GM18508 (cell line): ENCODE measurements around the gene TANK.
A peak's percentile ranks its signal among the peaks of the same experiment; 100 is the strongest.

Experiments used
- ATAC-seq: cut with Tn5 transposase; IDR thresholded peaks from one replicate; pipeline ENCODE4 v1.9.1; 2021; ENCODE audit warnings: moderate number of reproducible peaks; ENCODE audit not compliant: insufficient read depth, unreplicated experiment

Gene TANK

DNA sequence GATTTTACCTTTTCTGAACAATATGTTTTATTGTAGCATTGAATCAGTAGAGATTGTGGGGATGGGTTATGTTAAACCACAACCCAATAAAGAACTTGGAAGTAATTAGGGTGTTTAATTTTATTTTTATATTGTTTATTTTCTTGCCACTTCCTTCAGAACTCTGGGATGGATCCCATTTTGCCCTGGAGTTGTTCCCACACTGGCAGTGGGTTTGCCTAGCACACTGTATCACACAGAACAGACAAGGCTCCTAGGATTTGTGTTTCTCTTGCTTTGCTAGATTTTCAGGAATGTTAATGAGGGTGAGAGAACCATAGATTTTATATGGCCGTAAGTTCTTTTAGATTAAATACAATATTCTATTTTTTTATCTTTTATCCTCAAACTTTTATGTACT, 59.0 kb downstream of the TANK start:
- no peak for ATAC-seq

DNA sequence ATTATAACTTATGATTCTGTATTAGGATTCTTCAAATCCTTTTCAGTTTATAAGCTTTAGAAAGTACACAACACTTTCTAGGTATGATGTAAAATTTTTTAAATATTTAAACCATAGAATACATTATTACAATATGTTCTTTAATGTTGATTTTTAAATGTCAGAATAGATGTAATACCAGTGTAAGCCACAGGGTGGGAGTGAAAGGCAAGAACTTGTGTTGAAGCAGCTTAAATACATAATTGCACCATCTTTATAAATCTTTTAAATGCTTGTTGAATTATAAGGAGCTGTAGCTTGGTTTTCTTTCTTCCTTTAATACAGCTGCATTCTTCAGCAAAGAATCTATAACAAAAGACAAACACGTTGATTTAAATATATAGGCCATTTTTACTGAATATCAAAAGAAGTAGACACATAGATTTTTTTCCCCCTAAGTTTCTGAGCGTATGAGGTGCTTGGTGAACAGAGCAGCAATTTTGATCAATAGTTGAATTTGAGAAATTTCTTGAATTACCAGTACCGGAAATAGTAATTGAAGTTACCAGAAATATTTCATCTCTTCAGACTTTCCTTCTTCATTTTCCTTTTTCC, 63.0 kb downstream of the TANK start:
- no peak for ATAC-seq

DNA sequence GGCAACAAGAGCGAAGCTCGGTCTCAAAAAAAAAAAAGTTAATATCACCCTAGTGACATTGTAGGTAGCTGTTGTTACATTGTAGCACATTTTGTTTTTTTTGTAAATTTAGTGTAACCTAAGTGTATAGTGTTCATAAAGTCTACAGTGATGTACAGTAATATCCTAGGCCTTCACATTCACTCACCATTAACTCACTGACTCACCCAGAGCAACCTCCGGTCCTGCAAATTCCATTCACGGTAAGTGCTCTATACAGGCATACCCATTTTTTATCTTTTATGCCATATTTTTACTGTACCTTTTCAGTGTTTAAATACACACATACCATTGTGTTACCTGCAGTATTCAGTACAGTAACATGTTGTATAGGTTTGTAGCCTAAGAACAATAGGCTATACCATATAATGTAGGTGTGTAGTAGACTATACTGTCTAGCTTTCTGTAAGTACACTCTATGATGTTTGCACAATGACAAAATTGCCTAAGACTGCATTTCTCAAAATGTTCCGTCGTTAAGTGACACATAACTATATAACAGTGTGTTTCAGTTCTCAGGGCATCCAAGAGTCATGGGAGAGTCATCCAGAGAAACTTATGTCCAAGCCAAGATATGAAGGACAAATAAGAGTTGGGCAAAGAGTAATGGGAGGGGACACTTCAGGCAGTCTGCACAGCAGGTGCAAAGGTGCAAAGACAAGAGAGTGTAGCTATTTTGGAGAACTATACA, 68.4 kb downstream of the TANK start:
- no peak for ATAC-seq

DNA sequence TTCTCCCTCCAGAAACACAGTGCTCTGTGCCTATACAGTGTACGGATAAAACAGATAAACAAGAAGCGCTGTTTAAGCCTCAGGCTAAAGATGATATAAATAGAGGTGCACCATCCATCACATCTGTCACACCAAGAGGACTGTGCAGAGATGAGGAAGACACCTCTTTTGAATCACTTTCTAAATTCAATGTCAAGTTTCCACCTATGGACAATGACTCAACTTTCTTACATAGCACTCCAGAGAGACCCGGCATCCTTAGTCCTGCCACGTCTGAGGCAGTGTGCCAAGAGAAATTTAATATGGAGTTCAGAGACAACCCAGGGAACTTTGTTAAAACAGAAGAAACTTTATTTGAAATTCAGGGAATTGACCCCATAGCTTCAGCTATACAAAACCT, 70.7 kb downstream of the TANK start:
- no peak for ATAC-seq

DNA sequence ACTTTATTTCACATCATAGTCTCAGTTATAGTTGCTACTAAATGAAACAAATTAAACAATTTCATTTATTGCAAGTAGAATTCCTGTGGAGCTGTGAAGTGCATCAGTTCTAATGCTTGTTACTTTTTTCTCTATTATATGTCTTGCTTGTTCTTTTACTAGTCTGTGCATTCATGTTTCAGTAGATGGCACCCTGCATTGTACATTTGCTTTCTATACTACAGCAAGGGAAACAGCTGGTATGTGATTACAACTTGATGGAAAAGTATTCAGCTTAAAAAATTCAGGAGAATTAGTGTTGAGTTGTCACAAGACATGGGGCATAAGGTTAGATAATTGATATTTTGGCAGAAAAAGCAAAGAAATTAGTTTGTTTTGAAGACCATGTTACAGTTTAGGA, 72.3 kb downstream of the TANK start:
- no peak for ATAC-seq

DNA sequence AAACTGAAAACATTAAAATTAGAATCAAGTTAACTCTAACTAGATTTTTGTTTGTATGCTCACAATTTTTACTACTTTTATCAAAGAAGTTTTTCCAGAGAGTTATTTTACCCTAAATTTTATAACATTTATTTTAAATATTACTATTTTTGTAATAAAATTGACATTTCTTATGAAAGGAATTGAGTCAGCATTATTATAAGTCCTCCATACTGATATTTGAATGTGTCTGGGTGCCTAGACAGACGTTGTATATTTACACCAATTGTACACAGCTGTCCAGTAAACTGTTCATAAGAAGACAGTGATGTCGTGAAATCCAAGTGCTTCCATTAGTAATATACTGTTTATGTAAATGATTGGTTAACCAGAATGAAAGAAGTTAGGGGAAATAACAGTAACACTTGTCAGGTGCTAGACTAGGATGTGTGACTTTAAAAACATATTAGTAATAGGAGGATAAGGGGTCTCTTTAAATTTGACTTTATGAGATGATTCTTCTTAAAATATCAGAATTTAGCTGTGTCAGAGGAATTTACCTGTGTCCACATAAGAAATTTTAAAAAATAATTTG, 73.7 kb downstream of the TANK start:
- peak; percentile 35 for ATAC-seq

DNA sequence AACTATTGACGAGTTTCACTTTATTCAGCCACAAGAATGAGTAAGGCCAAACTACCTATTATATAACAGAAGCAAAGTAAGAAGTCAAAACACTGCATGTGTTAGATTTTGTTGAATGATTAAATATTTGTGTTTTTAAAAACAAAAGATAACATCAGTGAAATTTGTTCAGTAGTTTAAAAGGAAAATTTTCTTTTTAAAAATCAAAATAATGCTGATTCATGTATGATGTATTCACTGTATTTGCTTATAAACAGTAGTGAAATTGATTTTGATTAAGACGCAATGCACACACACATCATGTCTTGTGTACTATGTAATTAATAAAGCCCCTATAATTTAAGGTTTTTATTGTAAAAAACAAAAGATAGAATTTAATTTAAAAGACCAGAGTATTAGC, 74.4 kb downstream of the TANK start:
- no peak for ATAC-seq

DNA sequence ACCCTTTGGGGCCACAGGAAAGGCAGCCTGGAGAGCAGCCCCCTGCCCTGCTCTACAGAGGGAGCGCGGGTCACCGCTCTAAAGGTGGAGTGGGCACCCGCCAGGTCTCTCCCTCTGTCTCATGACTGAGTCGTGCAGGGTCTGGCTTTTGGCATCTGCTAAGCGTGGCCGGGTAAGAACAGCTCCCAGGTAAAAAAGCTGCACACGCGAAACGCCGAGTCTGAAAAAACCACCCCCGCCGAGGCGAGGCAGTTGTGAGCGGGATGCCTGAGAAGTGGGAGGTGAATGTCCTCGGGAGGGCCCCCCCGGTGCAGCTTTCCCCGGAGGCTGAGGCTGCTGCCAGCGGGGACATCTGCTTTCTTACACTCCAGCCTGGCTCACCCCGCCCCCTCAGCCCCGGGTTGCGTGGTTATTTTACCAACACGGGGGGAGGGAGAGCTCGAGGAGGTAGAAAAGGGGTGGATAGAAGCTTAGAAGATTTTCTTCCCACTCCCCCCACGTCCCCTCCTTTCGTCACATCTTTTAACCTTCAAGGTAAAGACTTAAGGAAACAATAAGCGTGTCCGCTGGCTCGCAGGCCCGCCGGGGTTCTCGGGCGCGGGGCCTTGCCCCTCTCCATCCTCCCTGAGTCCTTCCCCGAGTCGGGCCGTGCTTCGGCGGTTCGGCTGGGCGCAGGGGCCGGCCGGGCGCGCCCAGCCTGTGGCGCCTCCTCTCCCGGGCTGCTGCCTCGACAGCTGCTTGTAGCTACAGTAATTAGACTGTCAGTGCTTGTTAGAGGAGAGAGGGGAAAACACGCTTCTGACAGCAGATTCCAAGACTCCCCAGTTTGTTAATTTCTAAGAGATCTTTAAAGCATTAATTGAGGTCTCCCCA, 77.4 kb downstream of the TANK start:
- ATAC-seq = no peak

DNA sequence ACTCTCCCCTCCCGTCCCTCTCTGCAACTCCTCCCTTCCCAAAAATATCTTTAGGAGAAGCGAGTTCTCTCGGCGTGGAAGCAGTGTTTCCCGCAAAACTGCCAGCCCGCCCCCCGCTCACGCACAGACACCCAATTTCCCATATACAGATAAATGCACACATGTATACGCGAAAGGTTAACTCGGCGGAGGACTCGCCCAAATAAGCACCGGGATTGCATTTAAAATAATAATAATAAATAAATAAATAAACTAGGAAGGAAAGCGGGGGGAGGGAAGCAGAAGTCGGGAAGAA, 78.0 kb downstream of the TANK start:
- no peak for ATAC-seq

DNA sequence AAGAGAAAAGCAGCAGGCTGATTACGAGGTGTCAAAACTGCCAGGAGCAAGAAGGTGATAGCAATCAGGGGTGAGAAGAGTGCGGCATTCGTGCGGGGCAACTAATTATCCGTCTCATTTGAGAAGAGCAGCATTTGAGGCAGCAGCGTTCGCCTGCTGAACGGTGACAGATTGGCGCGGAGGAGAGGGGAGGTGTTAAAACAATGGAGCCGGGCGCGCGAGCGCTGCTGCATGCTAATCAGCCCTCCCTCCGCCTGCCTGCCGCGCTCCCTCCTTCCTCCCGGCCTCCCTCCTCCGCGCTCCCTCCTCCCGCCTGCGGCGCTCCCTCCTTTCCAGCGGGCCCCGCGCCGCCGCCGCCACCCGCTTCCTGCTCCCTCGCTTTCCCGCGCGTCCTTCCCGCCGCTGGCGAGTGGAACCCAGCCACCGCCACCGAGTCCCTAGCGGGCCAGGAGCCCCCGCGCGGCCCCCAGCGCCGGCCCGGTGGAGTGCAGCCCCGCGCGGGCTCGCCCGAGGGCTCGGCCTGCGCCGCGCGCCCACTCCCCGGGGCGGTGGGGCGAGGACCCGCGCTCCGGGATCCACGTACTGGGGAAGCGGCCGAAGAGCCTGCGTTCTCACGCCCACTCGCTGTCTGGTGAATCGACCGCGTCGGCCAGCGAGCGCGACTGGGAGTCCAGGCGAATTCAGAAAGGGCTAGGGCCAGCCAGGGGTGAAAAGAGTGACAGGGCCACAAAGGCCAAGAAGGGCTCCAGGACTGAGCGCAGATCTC, 78.5 kb downstream of the TANK start:
- ATAC-seq = no peak

DNA sequence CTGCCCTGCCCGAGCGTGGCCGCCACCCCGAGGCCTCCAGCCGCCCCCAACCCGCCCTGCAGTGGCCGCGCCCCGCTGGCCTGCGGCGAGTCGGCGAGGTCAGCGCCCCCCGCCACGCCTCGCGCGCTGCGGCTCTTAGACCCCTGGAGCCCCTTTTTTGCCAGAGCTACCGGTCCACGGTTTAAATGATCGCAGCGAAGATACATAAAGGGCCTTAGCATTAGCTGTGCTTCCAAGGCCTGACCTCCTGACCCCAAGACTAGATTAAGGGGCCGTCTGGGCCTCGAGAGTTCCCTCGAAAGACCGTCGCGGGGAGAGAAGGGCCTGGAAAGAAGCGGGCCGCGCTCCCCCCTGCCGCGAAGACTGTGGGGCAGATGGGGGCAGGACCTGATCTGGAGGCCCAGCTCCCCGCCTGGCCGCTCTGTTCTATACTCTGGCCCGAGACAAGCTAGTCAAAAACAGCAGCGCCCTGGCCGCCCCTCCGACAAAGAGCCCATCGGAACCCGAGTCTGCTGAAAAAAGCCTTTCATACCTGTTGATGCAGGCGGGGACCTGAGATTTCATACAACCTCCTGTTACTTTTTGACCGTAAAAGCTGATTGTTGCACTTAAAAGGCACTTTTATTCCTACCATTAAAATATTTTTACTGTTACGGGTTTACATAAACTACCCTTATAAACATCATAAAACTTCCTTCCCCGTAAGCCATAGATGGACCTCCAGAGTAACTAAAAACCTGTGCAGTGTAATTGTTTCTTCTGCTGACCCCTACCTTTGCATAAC, 79.3 kb downstream of the TANK start:
- ATAC-seq = no peak

DNA sequence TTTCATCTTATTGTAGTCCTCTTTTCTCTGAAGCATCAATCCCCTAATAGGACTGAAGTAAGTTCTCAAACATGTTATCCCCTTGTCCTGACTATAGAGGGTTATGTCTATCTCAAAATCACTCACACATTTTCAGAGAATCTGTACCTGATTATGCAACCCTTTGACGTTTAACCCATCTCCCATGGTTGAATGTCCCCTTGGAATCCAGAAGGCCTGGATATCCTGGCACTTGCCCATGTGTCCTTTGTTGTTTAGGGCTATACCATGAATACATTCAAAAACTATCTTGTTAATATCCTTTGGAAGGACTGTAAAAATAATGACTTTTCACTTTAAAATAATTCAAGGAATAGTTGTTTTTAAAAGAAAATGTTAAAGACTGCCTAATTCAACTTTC, 81.7 kb downstream of the TANK start:
- no peak for ATAC-seq

DNA sequence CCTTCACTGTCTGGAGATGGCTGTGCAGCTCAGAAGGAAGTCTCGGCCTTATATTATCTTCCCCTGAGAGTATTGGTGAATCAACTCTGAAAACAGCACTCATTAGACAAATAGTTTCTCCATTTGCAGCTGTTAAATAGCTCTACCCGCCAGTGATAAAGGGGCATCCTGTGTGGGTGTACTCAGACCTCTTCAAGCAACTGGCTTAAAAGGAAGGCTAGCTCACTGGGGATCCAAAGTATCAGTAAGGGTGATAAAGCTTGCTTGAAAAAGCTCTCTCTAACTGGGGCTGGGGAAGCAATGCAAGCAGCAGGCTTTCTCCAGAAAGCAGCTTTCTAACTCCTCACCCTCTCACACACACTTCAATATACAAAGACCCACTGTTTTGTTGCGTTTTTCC, 83.1 kb downstream of the TANK start:
- ATAC-seq = peak; percentile 39

DNA sequence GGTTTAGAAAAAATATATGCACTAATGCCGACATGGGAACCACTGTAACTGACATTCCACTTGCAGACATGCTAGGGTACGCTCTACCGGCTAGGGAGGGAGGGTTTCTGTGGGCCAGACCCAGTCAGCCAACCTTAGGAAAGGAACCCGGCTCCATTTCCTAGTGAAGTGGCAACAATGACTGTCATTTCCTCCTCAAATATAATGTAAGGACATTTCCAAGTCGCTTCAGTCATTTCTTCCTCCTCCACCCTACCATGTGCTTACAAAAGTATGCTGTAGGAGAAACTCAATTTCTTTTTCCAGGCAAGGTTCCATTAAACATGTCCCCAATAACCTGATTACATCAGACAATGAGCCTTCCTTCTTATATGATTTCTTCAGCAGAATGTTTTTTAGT, 83.7 kb downstream of the TANK start:
- ATAC-seq = no peak

DNA sequence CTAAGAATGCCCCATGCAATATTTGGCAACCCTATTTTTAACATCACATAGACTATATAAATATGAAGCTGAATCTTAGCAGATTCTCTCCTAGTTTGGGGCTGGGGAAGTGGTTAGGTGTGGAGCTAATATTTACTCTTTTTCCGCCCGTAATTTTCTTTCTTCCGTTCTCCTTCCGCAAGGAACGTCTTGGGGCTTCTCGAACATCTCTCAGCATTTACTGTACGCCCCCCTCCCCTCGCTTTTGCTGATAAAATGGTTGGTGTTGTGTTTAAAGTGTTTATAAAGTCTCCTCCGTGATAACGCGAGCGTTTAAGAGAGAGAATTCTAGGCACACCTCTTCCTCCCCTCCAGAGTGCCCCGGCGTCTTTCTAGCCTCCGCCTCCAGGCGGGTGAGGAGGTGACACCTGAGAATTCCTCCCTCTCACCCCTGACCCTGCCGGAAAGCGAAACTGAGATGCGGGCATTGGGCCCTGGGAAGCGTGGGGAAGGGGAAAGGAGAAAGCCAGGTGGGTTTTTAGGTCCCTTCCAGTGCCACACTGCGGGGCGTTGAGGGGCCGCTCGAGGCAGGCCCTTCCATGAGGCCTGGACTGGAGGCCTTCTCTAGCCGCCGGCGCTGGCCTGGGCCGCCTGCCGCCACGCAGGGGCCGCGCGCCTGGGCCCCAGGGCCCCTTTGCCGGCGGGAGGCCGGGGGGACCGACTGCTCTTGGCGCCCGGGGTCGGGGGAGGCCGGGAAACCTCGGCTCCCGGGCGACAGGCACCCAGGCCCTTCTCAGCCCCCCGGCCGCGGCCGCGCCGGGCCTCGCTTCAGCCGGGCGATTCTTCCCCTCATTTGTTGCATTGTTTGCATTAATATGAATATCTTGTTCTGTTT, 84.4 kb downstream of the TANK start:
- peak; percentile 50 for ATAC-seq

DNA sequence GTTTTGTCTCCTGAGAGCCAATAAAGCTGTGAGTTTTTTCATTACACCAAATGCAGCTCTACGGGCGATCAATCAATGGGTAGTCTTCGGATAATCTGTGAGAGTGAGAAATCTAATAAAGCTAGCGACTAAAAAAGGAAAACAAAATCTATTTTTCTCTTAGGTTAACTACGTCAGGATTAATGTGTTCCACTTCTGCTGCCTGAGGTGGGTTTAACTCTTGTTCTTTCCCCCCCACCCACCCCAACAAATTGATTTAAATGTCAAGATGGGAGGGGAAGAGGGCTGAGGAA, 85.0 kb downstream of the TANK start:
- no peak for ATAC-seq

DNA sequence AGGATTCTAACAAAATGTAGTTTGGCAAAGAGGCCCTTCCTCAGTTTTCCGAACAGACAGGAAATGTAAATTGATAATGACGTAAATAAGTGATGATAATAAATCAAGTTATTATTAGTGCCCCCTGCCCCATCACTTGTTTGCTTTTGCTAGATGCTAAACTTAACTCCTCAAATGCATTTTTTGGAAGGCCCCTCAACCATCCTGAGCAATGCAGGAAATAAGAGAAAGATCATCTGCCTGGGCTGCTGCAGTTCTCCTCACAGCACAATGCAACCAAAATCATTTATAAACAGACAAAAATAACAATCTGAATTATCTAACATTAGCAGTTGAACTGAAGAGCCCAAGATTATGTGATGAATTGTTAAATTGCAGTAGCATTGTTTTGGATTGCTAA, 85.4 kb downstream of the TANK start:
- ATAC-seq = no peak

DNA sequence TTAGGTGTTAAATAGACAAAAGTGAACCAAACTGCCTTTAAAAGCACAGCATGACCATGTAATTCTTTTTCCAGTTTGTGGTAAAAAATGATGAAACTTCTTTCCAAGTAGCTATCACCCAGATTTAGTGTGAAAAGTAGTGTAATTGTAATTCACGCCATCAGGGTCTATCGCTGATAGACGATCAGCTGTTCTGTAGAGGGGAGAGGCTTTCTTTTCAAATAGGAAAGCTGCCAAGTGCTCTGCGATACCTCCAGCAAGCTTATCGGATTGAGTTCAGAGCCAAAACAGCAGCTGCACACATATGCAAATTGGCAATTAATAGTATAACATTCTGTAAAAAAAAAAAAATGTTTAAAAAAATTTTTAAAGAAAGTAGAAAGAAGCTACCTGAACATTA, 86.1 kb downstream of the TANK start:
- no peak for ATAC-seq

DNA sequence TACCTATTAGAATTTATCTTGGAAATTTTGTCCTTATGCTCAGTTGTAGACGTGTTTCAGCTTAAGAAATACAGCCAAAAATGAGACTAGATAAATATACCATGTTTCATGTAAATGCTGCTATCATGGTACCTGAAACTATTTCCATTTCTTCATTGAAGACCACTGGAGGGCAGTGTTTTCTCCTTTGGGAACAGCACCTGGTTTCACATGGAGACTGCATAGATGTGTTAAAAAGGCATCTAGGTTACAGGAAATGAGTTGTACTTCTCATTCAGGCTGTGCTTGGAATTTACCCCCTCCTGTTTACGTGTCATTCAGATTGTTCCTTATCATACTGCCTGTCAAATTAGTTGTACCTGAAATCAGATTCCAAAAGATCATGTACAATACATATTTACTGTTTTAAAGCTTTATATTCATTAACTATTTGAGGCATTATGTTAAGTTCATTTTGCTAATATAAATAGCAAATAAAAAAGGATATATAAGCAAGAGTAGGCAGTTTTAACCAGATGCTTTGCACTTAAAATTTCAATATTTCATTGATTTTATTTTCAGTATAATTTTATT, 90.7 kb downstream of the TANK start:
- ATAC-seq = peak; percentile 68
